ENCODE results near the gene ARHGAP10.

DNA sequence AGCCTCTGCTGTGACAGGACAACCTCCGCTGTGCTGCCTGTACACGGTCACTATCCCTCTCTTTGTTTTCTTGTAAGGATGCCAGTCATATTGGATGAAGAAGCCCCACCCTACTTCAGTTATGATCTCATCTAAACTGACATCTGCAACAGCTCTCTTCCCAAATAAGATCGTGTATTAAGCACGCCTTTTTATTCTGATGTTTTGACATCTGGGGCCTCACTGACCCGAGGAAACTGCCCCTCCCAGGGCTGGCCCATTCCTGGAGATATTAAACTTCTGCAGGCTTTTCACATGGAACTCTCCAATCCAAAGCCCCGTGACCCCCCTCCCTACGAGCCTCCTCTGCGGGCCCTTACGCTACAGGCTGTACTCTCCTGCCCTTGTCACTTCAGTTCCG, 232.0 kb downstream of the ARHGAP10 start:
- TF ChIP-seq, protein P1, sequence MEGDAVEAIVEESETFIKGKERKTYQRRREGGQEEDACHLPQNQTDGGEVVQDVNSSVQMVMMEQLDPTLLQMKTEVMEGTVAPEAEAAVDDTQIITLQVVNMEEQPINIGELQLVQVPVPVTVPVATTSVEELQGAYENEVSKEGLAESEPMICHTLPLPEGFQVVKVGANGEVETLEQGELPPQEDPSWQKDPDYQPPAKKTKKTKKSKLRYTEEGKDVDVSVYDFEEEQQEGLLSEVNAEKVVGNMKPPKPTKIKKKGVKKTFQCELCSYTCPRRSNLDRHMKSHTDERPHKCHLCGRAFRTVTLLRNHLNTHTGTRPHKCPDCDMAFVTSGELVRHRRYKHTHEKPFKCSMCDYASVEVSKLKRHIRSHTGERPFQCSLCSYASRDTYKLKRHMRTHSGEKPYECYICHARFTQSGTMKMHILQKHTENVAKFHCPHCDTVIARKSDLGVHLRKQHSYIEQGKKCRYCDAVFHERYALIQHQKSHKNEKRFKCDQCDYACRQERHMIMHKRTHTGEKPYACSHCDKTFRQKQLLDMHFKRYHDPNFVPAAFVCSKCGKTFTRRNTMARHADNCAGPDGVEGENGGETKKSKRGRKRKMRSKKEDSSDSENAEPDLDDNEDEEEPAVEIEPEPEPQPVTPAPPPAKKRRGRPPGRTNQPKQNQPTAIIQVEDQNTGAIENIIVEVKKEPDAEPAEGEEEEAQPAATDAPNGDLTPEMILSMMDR (IDR thresholded peaks at IDR 0.05), result no peak
- no peak for TF ChIP-seq POLR2A (IDR thresholded peaks at IDR 0.05)

Measured in right lobe of liver (tissue), 4 donors.